ENCODE data around the gene RASSF3. TPM values are rescaled to one million over a fixed set of nuclear protein-coding genes. Genes with fewer than 3 reads are reported as not detected.

The RASSF3 gene
- total and polyA plus RNA-seq, 2 of the 13 experiments (the other 11 are each of a cell fraction or from before 2014, with no cell fraction given): 15.5 to 16.0 TPM

GRCh38 chr12:64733857-64734256 is 123.6 kb downstream of the RASSF3 start:
- Histone ChIP-seq H3K27ac (ENCODE audit: extremely low read length, insufficient read depth, low read length) (no peak overlapping the region), H3K36me3 (replicated peaks in 1 of 2; ENCODE audit: control insufficient read depth in 1 of 2, insufficient read depth in 2 of 2, low read length in 2 of 2) (peaks cover 9 to 37% of the 10 kb centered on the region in 2 experiments; a peak in 4 of 5 replicates), H3K4me1 (ENCODE audit: insufficient read depth, low read length) (peaks cover 6% of the 10 kb centered on the region), H3K9me3 (ENCODE audit: low read length) (no peaks in the 10 kb centered on the region), H3K79me2 (ENCODE audit: insufficient read depth, low read length) (no peaks in the 10 kb centered on the region), H4K20me1 (ENCODE audit: insufficient read depth, low read length) (no peaks in the 10 kb centered on the region), H3K4me2 (ENCODE audit: low read depth, low read length) (no peak overlapping the region), H3K9ac (ENCODE audit: insufficient read depth, low read depth, low read length) (no peak overlapping the region), H3K4me3 (replicated peaks in 1 of 3; ENCODE audit: insufficient read depth in 1 of 3, low read depth in 2 of 3, low read length in 3 of 3) (no peak overlapping the region), H3K27me3 (ENCODE audit: control insufficient read depth in 1 of 2, insufficient read depth in 2 of 2, low read length in 2 of 2) (no peaks in the 10 kb centered on the region), H2AFZ (ENCODE audit: low read length) (no peak overlapping the region)
- BruUV-seq (replicated peaks): no TSS peak
- TF ChIP-seq ZSCAN29 (CRISPR knock-in tag; conservative IDR thresholded peaks at IDR 0.05): no peak
- TF ChIP-seq ZNF614 (CRISPR knock-in tag; IDR thresholded peaks at IDR 0.05; ENCODE audit: borderline replicate concordance): no peak
- no peak for TF ChIP-seq ZNF672 (CRISPR knock-in tag; IDR thresholded peaks at IDR 0.05)
- no peak for TF ChIP-seq TAF15 (IDR thresholded peaks at IDR 0.05; ENCODE audit: low read depth, low read length, poor library complexity, severe bottlenecking)
- TF ChIP-seq SNAPC4 (CRISPR knock-in tag; IDR thresholded peaks at IDR 0.05): no peak
- TF ChIP-seq E2F2 (CRISPR knock-in tag; IDR thresholded peaks at IDR 0.05; ENCODE audit: borderline replicate concordance): no peak
- POLR2A ChIA-PET: interaction anchor here (1.2 kb wide), 1 partner anchor 11 kb away, joined by 4 read pairs; no protein-coding TSS in a partner anchor
- in situ Hi-C loops (cut with HindIII; ENCODE audit: extremely low pct_ligation_motif_present, low pct_unique_long_range_greater_than_20kb): no loop called here
- FAIRE-seq (no peak), DNase-seq (ENCODE audit: low spot score) (no peak), ATAC-seq (peak; percentile 68)
- intact Hi-C loops (cut with micrococcal nuclease; ENCODE audit: unreplicated experiment): no loop called here
- CTCF ChIA-PET (ENCODE audit: low intra/inter-chr PET ratio, low total read pairs): no interaction called here
- WGBS (ENCODE audit: low lambda C conversion rate): 86% methylated on average over 4 of the region's 4 CpGs

All from HepG2 (cell line).